HFF-Myc (cell line): Measurements from ENCODE around the gene SVIL.
A peak's percentile ranks its signal among the peaks of the same experiment; 100 is the strongest.

Experiments
- DNase-seq: peaks from one replicate; pipeline ENCODE4 v3.0.0-alpha.2; 2011; ENCODE audit warnings: low read depth; ENCODE audit errors: extremely low read depth
- H3K4me3 ChIP-seq: replicated peaks from 2 replicates; pipeline ENCODE4 v1.5.1; 2011; ENCODE audit warnings: low read depth, mild to moderate bottlenecking, control low read depth, low read length
- TF ChIP-seq, protein P1 (sequence below): IDR thresholded peaks from 2 replicates; pipeline ENCODE4 v1.5.1; 2012; ENCODE audit warnings: mild to moderate bottlenecking, low read depth, low read length, control low read depth; ENCODE audit errors: missing control alignments

The SVIL gene

DNA sequence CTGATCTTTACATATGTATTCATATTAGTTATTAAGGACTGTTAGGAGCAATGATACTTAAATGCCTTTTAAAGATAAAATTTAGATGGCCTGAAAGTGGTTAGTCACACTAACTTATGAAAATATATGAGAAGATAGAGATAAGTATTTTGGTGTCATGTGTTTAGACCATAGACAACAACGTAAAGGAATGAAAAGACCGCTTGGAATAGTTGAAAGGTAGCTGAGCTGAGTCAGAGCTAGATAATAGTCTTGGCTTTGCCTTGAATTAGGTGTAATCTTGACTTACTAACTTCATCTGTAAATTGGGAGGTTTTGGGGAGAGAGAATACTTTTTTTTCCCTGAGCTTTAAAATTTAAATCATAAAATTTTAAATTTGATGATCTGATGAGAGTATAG, 218.9 kb downstream of the SVIL start:
- DNase-seq, result no peak
- TF ChIP-seq, protein P1, sequence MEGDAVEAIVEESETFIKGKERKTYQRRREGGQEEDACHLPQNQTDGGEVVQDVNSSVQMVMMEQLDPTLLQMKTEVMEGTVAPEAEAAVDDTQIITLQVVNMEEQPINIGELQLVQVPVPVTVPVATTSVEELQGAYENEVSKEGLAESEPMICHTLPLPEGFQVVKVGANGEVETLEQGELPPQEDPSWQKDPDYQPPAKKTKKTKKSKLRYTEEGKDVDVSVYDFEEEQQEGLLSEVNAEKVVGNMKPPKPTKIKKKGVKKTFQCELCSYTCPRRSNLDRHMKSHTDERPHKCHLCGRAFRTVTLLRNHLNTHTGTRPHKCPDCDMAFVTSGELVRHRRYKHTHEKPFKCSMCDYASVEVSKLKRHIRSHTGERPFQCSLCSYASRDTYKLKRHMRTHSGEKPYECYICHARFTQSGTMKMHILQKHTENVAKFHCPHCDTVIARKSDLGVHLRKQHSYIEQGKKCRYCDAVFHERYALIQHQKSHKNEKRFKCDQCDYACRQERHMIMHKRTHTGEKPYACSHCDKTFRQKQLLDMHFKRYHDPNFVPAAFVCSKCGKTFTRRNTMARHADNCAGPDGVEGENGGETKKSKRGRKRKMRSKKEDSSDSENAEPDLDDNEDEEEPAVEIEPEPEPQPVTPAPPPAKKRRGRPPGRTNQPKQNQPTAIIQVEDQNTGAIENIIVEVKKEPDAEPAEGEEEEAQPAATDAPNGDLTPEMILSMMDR, result no peak
- no peak overlapping the region for H3K4me3 ChIP-seq

DNA sequence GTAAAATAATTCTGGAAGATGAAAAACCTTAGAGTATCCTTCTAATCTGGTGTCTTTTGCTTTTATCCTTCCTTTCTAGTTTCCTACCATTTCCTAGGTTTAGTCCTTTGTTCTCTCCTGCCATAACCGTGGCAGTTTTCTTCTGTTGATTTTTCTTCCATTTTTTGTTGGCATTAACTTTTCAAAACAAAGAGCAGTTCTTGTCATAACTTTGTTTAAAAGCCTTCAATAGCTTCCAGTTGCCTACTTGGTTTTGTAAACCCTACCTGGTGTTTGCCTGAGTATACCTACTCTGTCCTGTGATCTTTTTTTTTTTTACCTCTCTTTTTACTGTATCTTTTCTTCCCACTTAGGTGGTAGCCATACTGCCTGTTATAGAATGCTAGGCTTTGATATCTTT, 220.3 kb downstream of the SVIL start:
- DNase-seq, result no peak
- H3K4me3 ChIP-seq, result no peak overlapping the region
- TF ChIP-seq, protein P1, result no peak

DNA sequence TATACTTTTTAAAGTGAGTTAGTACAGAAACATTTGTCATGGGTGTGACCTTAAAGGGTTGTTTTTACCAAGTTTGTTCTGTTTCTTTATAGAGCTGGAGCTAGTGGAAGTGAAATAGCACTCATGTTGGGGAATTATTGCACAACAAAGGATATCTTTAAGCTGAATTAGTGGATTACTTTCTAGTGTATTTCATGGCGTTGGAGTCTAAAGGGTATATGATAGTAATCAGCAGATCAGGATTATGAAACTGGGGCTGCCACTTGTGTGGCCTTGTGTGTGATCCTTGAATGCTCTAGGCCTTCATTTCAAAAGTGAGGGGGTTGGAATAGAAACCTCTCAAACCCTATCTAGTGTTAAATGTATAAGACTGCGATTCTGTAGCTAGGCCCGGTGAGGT, 222.3 kb downstream of the SVIL start:
- no peak for DNase-seq
- TF ChIP-seq, protein P1, result no peak
- no peak overlapping the region for H3K4me3 ChIP-seq

DNA sequence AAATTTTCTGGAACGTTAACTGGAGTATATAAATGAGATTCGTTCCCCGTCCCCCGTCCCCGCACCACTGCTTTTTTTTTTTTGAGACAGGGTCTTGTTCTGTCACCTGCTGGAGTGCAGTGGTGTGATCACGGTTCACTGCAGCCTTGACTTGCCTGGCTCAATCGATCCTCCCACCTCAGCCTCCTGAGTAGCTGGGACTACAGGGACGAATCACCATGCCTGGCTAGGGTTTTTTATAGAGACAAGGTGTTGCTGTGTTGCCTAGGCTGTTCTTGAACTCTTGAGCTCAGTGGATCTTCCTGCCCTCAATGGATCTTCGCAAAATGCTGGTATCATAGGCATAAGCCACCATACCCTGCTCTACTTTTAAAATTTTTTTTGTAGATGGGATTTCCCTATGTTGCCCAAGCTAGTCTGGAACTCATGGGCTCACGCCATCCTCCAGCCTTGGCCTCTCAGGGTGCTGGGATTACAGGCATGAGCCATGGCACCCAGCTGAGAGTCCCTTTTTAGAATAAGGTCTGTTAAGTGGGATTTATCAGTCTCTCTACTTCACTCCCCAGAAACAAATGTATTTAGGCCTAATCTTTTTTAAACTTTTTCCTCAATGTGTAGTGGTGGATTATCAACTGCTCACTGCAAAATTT, 223.0 kb downstream of the SVIL start:
- DNase-seq, result no peak
- TF ChIP-seq, protein P1, result no peak
- no peak overlapping the region for H3K4me3 ChIP-seq

DNA sequence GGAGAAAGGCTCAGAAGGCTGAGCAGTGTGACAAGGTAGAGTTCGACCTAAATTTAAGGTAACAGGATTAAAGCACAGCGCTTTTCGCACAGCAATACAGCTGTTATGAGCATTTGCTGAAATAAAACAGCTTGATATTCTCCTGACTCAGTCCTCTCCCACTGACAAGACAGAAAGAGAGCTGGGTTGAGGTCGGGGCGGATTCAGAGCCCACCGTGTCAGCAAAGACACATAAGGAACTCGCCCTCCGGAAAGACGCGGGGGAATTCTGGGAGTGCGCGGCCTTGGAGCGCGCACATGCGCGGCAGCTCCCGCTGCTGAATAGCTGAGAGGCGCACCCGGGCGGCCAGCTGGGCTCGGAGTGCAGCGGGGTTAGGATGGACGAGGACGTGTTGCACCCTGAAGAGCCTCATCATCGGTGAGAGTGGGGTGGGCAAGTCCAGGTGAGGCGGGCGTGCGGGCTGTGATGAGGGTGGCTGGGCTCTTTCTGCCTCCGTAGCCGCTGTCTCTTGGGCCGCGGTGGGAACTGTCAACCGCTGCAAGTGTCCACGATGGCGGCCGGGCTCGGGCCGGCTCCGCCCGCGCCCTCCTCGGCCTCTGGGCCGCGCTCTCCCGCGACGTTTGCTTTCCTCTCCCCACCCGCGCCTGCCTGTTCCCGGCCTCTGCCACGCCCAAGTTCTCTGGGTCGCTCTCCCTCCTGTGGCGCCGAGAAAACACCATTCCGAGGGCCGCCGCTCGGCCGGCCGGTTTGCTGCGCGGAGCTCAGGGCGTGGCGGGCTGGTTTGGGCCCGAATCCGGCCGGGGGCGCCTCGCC, 225.3 kb downstream of the SVIL start:
- TF ChIP-seq, protein P1, result no peak
- DNase-seq, result no peak
- H3K4me3 ChIP-seq, result peak overlapping the region; percentile 67

DNA sequence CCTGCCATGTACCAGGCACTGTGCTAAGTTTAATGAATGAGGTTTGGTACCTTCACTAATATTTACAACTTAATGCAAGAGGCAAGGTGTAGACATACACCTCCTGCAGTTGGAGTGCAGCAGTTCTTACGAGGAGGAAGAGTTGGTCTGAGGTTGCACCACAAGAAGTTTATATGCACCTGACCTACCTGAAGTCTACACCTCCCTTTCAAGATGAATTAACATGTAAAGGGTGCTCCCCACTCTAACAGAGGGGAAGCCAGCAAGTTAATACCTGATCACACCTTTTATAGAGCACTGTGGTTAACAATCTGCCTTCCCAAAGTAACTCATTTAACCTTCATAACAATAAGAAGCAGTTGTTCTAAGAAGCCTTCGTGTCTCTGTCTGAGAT, 225.9 kb downstream of the SVIL start:
- TF ChIP-seq, protein P1, result no peak
- H3K4me3 ChIP-seq, result peak overlapping the region; percentile 67
- DNase-seq, result no peak
